ENCODE measurements around the gene TMEM150B.

GRCh38 chr19:55311397-55311796 lies 13.7 kb downstream of the TMEM150B start:
- TF ChIP-seq EP300 (IDR thresholded peaks at IDR 0.05; ENCODE audit: borderline replicate concordance in 1 of 2, low read depth in 1 of 2, low read length in 1 of 2) (no peak), SMC3 (IDR thresholded peaks at IDR 0.05; ENCODE audit: low read depth, low read length) (no peak), POLR2AphosphoS5 (IDR thresholded peaks at IDR 0.05; ENCODE audit: low read depth, low read length) (no peak), CTCF (IDR thresholded peaks at IDR 0.05) (no peak), JUND (IDR thresholded peaks at IDR 0.05) (no peak), FOXM1 (IDR thresholded peaks at IDR 0.05; ENCODE audit: low read depth) (no peak), REST (IDR thresholded peaks at IDR 0.05; ENCODE audit: low read depth, low read length) (no peak), USF2 (IDR thresholded peaks at IDR 0.05; ENCODE audit: borderline replicate concordance, low read depth, low read length) (no peak), NRF1 (IDR thresholded peaks at IDR 0.05; ENCODE audit: low read depth, low read length) (no peak), YY1 (IDR thresholded peaks at IDR 0.05; ENCODE audit: low read depth) (no peak), IRF3 (IDR thresholded peaks at IDR 0.05; ENCODE audit: low read depth, low read length) (no peak), PBX3 (IDR thresholded peaks at IDR 0.05) (no peak), NFIC (IDR thresholded peaks at IDR 0.05; ENCODE audit: borderline replicate concordance) (no peak)
